Stimulated activated CD4-positive, alpha-beta T cell treated with anti-CD3 and anti-CD28 coated beads, Interleukin-1b, Interleukin-23, amount 100 ng/mL, for 4 hours (primary cell): Measurements from ENCODE around the gene CCDC154.
A peak's percentile ranks its signal among the peaks of the same experiment; 100 is the strongest.

Experiments
- DNase-seq, 2 donors: peaks; one replicate each; pipeline ENCODE4 v3.0.0-alpha.2; 2020; ENCODE audit warnings: low read depth in 2 of 2

The CCDC154 gene

GRCh38 chr16:1438229-1439057 is 5.9 kb downstream of the CCDC154 start:
- DNase-seq: no peak

- no peak for DNase-seq
Observed at GRCh38 chr16:1437606-1438005, 6.8 kb downstream of the CCDC154 start.

GRCh38 chr16:1436731-1437355 is 7.5 kb downstream of the CCDC154 start:
- no peak for DNase-seq

GRCh38 chr16:1435921-1436697 is 8.2 kb downstream of the CCDC154 start:
- no peak for DNase-seq

GRCh38 chr16:1434644-1435592 is 9.4 kb downstream of the CCDC154 start:
- DNase-seq: no peak

- no peak for DNase-seq
Observed at GRCh38 chr16:1433756-1434155, 10.6 kb downstream of the CCDC154 start.

GRCh38 chr16:1433263-1433560 is 11.1 kb downstream of the CCDC154 start:
- DNase-seq: no peak

- DNase-seq: no peak
Observed at GRCh38 chr16:1432388-1433262, 11.7 kb downstream of the CCDC154 start.

- no peak for DNase-seq
Observed at GRCh38 chr16:1431497-1432270, 12.7 kb downstream of the CCDC154 start.

- no peak for DNase-seq
Observed at GRCh38 chr16:1430759-1431496, 13.4 kb downstream of the CCDC154 start, which contains the start of gene PERCC1. Gene PERCC1 (plus strand): TSS chr16:1431078. CDS start chr16:1432594, 1,516 bp downstream.

- no peak for DNase-seq
Observed at GRCh38 chr16:1430214-1430758, 14.1 kb downstream of the CCDC154 start.

GRCh38 chr16:1429631-1430030 is 14.7 kb downstream of the CCDC154 start:
- no peak for DNase-seq

GRCh38 chr16:1429012-1429411 is 15.3 kb downstream of the CCDC154 start:
- DNase-seq: no peak

- peak in 1 of 2 donors; percentile 37 for DNase-seq
Observed at GRCh38 chr16:1428511-1428910, 15.8 kb downstream of the CCDC154 start.

- no peak for DNase-seq
Observed at GRCh38 chr16:1427473-1428461, 16.6 kb downstream of the CCDC154 start.

- no peak for DNase-seq
Observed at GRCh38 chr16:1426734-1427471, 17.5 kb downstream of the CCDC154 start.
